G401.6 (cell line): ENCODE measurements around the gene DAW1.

Experiments used
- FAIRE-seq: peaks from 2 replicates; lab custom pipeline; 2012; peaks lifted over from hg19 to GRCh38; lab: Jason Lieb, UNC

DAW1 gene

DNA sequence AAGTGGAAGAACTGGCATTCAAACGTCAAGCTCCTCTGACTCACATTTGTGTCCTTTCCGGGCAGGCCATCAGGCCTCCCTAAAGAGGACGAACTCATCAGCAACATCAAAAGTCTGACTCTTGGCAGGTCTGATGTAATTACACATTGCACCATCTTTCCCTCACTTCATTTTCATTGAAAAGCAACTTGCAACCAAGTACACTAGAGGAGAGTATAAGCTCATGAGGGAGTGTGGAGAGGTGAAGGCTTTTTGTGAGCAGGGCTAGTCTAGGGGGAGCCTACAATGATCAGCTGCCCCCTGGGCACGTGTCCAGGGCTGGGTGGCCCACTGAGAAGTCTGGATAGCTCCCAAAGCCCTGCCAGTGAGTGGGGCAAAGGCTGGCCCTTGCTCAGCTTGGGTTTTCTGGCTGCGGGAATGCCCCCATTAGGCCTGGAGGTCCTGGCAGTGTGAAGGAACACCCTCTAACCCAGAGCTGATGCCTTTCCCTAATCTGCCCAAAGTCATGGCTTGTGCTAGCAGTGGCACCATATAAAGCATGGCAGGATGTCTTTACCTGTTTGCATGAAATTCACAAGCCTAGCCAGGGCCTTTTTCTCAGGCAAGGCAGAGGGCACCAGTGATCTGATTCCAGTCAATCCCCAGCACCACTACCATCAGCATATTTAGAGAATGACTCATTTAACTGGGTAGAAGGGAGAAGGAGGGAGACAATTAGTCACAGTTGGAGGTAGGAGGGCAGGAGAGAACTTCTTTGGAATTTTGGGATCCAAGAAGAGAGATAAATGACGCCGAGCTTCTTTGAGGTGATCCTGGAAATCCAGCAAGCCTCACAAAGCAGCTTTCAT is 8.5 kb upstream of the DAW1 start:
- FAIRE-seq = no peak

DNA sequence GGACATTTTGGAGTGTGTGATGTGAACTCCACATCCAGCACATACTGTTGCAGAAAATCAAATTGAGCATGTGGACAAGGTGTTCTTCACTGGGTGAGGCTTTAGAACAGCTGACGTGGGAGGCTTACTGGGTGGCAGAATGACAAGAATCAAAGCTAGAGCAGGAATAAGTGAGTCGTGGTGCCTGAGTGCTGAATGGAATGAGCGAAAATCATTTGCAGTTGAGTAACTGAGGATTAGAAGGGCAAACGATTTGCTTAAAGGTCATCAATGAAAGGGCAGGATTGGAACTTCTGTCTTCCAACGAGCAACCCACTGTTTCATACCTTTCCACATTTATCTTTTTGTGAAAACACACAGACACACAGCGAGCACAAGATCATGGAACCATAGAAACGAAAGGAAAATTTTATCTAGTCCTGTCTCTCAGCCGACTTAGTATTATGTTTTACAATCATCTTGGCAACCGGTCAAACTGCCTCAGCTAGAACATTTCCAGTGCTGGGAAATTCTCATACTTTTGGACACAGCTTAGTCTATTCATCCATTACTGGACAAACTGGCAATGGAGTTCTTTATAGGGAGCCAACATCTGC is 7.2 kb upstream of the DAW1 start:
- no peak for FAIRE-seq

DNA sequence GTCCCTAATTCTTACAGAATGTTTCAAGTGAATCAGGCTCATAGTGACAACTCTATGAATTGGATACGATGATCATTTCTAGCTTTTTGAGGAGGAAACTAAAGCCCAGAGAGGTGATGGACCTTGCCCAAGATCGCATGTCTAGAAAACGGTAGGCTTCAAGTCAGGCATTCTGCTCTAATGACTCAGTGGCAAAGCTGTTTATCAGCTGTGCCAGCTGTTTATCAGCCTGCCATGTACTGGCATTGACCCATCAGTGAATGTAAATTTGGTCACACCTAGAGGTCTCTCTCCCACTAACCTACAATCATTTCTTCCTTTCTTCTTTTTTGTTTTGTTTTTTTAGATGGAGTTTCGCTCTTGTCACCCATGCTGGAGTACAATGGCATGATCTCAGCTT is 6.1 kb upstream of the DAW1 start:
- FAIRE-seq = no peak

DNA sequence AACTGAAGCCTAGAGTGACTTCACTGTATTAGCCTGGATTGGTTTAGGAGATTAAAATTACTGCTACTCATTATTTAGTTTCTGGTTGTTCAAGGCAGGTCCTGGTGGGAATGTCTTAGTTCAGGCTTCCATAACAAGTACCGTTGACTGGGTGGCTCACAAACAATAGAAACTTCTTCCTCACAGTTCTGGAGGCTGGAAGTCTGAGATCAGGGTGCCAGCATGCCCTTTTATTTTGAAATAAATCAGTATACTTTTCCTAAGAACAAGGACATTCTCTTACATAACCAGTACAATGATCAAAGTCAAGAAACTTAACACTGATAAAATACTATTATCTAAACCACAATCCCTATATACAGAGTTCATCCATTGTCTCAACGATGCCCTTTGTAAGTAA is 4.0 kb upstream of the DAW1 start:
- no peak for FAIRE-seq

DNA sequence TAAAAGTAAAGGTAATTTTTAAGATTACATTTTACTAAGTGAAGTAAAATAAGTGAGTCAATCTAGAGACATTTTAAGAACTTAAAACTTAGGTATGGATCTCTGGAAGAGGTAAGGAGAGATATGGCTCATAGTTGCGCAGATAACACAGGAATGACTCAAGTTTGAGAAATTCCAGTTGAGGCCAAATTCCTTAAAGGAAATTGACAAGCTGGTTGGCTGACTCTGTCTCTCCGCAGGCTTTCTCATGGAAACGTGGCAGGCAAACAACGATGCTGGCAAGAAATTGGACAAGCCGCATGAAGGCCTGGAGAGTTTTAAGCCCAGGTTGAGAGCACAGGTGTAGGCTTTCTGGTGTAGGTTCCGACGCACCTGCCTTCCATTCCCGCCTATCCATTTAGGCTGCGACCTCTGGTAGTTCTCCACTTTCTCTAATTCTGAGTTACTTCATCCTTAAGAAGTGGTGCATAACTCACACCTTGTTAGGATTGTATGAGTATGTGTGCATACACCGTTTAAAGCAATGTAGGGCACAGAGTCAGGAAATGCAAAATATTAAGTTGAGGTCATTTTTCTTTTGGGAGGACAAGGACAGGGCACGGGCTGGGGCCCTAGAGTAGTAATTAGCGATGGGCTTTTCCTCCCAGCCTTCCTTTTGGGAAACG is 589 bp upstream of the DAW1 start:
- no peak for FAIRE-seq

DNA sequence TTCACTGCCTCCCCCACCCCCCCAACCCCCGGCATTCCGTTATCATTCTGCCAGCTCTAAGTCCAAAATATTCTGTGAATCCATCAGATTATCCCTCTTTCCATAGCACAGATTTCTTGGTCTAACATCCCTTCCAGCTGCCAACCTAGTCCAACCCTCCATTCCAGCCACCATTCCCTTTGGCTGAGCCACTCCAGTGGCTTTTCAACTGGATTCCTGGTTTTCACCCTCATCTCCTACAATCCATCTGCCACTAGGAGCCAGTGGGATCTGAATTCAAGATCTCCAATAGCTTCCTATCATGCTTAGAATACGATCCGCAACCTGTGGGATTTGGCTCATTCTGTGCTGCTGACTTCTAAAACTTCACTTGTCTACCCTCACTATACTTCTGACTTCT is 1.2 kb downstream of the DAW1 start:
- no peak for FAIRE-seq

DNA sequence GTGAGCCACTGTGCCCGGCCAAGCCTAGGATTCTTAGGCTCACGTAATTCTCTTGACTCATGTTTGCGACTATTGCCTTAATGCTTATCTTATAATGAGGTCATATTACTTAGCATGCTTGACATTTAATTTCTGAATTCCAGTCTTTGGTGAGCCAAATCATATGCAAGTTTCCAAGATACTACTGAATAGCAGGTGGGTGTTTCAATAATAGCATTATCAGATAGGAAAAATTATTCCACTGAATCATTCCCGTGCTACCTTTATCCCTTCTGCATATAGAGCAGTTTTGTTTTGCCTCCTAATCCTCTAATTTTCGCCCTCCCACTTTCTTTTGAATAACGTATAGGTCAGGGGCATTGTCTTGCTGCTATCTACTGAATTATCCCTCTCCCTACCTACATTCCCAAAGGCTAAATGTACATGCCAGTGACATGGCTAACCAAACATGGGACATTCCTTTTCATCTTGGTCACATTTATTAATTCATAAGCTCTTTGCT is 4.9 kb downstream of the DAW1 start:
- no peak for FAIRE-seq

DNA sequence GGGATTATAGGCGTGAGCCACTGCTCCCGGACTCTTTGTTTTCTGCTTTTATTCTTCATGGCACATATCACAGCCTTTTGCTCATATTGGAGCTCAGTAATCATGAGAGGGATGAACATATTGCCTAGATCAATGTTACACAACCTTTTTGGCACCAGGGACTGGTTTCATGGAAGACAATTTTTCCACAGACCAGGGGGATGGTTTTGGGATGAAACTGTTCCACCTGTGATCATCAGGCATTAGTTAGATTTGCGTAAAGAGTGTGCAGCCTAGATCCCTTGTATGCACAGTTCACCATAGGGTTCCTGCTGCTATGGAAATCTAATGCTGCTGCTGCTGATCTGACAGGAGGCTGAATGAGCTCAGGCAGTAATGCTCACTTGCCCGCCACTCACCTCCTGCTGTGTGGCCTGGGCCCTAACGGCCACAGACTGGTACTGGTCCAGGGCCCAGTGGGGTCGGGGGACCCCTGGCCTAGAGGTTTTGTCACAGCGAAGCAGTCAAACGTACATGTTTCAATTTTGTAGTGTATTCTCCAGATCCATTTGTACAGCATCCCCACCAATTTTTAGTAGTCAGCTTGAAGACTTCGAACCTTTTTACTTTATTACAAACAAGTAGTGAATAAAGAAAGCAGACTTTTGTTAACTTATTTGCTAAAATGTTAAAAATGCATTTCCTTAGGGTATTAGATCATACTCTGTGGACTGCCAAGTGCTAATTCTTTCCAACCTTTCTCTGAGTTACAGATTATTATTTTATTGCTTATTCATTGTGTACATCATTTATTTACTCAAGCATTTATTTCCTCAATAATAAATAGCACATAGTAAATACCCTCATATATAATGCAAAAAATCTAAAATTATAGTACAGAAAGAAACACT is 6.2 kb downstream of the DAW1 start:
- FAIRE-seq = no peak

DNA sequence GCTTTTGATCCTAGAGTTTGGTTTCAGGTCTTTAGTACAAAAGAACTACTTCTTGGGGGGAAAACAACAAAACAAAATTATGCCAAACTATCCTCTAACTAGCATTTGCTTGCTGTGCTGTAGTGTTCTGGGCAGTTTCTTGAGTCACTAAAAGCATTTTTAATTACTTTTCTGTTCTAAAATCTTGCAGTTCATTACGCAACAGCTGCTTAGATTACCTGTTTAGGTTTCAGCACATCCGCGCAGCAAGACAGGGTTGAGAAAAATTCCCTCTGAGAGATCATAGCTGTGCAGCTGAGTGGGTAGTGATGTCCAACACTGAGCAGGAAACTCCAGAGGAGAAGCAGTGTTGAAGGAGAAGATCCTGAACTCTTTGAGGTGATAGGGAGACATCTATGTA is 9.0 kb downstream of the DAW1 start:
- FAIRE-seq = no peak

DNA sequence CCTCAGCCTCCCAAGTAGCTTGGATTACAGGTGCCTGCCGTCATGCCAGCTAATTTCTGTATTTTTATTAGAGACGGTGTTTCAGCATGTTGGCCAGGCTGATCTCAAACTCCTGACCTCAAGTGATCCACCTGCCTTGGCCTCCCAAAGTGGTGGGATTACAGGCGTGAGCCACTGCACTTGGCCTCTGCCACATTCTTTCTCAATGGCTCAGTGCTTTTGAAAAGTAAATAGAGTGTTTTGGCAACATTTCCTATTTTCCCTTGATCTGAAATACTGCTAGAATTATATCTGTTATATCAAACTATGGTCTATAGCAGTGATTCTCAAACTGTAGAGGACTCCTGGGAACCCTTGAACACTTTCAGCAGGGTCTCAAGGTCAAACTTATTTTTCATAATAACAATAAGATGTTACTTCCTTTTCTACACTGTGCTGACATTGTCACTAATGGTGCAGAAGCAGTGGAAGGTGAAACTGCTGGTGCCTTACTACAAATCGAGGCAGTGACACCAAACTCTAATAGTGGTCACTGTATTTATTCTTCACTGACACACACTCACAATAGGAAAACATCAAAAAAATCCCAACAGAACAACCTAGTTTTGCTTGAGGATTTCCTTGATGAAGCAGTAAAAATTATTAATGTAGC is 10.6 kb downstream of the DAW1 start:
- no peak for FAIRE-seq

DNA sequence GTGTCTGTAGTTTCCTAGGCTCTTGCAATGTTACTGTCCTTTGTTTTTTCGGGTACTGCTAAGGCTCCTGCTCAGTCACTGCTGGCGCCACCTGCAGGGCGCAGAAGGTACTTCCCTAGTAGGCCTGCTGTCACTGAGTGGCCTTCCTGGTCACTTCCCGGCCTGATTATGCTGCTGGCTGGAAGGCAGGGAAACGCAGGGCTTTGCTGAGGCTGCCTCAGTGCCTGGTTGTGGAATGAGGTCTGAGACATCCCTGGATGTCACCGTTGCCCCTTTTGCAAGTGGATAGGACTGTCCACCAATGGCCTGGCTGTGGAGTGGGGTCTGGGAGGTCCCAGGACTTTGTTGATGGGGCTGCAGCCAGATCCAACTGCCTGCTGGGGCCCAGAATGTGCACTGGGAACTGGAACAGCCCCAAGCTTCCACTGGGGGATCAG is 13.1 kb downstream of the DAW1 start:
- FAIRE-seq = no peak

DNA sequence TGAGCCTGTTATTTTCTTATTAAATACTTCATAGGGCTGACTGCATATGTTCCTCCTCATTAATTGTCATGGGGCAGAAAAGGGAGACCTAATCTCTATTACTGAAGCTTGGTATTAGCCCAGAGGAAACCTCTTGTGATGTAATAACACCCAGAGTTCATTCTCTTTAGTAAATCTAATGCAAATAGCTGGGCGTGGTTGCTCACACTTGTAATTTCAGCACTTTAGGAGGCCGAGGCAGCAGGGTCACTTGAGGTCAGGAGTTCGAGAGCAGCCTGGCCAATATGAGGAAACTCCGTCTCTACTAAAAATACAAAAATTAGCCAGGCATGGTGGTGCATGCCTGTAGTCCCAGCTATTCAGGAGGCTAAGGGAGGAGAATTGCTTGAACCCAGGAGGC is 14.7 kb downstream of the DAW1 start:
- no peak for FAIRE-seq

DNA sequence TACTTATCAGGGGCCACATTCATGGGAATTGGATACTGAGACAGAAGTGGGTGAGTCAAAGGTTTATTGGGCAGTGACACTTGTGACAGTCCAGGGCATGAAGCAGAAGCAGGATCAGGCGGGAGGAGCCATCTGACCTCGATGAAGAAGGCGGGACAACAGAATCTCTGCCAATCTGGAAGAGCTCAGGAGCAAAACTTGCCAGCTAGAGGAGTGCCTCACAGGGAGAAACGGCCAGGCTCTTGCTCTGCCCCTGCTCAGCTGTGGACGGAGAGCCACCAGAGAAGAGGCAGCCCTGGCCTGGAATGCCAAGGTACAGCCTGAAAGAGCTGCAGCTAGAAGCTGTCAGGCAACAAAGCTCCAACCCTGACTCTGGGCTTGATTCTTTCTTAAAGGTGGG is 16.9 kb downstream of the DAW1 start:
- no peak for FAIRE-seq

DNA sequence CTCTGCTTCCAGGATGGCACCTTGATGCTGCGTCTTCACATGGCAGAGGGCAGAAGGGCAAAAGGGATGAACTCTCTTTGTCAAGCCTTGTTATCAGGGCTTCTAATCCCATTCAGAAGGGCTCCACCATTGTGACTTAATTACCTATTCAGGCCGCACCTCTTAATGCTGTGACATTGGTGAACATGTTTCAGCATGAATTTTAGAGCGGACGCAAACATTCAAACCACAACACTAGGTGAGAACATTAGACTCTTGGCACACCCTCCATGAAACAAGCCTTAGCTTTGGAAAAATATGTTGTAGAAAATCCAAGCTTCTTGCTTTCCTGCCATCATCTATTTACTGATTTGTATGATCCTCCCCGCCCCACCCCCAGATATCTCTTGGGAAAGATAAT is 17.9 kb downstream of the DAW1 start:
- no peak for FAIRE-seq

DNA sequence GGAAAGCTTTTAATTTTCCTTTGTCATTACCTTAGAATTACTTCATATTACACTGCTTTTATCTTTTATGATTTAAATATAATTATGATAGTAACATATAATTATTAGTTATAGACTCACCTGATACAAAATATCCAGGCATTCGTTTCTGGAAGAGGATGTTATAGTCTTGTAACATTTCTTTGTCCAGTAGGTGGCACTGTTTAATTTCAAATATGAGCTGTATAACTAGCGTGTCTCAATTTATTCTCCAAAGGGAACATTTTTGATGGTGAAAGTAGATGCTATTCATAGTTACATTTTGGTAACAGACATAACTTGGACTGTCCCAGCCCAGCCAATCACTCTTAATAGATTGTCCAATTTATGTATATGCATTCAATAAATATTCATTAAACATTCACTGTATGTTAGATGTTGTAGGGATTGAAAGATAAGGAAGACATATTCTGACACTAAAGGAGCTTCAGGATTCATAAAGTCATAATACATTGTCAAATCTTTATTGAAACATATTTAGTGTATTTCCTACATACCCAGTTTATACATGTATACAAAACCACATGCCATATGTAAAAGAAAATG is 19.2 kb downstream of the DAW1 start:
- peak; percentile 96 for FAIRE-seq

DNA sequence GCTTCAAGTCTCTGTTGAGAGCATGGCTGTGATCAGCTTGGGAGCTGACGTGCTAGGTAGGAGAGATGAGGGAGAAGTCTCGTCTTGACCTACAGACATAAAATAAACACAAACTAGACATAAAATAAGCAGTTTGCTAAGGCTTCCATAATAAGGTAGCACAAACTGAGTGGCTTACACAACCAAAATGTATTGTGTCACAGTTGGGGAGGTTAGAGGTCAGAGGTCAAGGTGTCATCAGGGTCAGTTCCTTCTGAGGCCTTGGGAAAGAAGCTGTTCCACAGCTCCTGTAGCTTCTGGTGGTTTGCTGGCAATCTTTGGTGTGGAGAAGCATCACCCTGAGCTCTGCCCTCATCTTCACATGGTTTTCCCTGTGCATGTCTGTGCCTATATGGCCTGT is 20.2 kb downstream of the DAW1 start:
- no peak for FAIRE-seq

DNA sequence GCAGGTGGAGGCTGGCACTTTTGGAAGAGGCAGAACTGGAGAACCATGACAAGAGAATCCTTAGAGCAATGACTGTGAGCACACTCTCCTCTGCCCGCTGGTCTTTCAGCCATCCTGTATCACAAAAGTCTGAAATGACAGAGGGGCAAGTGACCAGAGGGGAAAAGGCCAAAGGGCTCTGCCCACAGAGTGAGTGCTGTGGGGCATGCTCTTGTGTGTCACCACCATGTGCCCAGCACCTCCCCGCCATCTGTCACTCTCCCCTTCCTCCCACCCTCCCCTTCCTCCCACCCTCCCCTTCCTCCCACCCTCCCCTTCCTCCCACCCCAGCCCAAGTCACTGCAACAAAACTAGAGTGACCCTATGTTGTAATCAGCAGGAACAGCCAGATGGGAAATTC is 31.9 kb downstream of the DAW1 start:
- FAIRE-seq = no peak

DNA sequence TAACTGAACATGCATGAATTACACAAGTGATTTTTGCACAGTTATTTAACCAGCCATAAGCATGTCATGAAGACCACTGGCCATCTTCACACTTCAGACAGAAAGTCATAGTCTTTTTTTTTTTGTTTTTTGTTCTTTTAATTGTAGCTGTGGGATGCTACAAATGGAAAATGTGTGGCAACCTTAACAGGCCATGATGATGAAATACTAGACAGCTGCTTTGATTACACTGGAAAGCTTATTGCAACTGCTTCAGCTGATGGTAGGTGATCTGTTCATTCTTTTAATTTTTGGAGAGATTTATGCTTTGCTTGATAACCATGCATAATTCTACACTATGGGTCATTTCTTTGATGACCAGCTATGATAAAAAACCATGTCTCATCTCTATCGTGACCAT is 35.6 kb downstream of the DAW1 start:
- FAIRE-seq = no peak

DNA sequence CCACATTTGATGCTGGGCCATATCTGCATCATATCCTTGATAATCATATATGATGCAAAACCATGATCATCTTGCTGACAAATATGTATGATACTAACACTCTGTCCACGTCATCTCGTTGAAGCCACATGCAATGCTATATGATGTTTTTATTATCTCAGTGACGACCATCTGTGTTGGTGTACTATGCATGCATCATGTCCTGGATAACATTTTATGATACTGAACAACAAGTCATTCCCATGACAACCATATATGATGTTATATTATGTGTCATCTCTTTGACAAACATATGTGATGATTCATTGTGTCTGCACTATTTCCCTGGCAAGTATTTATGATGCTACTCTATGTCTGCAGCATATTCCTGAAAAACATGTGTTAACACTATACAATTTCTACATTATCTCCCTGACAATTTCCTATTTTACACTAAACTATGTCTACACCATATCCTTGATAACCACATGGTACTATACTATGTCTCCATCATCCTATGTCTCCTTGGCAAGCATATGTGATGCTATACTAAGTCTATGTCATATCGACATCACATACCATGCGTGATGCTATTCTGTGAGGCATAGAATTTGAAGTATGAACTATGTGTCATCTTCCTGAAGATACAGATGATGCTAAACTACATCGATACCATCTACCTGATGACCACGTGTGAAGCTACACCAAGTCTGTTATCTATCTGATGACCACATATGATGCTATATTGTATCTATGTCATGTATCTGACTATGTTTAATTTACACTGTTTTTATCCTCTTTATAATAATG is 37.0 kb downstream of the DAW1 start:
- FAIRE-seq = no peak

DNA sequence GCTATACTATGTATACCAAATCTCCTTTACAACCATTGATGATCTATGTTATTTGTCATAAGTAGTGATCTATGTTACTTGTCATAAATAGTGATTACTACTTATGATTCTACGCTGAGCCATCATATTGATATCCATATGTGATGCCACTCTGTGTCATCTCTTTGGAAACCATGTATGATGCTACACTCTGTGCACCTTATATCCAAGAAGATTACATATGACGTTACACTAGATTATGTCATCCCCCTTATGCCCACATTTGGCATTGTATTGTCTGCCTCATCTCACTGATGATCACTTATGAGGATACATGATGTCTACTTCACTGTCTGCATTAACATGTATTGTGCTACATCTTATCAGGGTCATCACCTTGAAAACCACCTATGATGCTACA is 42.9 kb downstream of the DAW1 start:
- no peak for FAIRE-seq

DNA sequence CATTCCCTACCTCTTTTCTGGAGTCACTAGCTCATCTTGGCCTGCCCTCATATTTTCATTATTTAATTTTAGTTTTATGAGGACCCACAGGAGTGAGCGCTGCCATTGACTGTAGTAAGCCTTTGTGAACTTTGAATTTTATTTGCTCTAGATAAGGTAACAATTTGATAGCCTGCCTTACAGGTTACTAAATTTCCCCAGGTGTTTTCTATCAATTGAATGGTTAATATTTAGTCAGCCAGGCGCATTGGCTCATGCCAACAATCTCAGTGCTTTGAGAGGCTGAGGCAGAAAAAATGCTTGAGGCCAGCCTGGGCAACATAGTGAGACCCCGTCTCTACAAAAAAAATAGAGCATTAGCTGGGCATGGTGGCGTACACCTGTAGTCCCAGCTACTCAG is 50.2 kb downstream of the DAW1 start:
- FAIRE-seq = no peak
